GM21360 (cell line): ENCODE results near the gene MACROD1.
"Not testable (repeated sequence)": the region's sequence is repeated elsewhere in the genome, so short reads cannot be mapped to it uniquely, and the experiment has no call there.

Experiments
- ATAC-seq: cut with Tn5 transposase; IDR thresholded peaks from one replicate; pipeline ENCODE4 v1.9.1; 2021; ENCODE audit warnings: mild to moderate bottlenecking, moderate library complexity; ENCODE audit not compliant: unreplicated experiment

The MACROD1 gene

GRCh38 chr11:64185693-64186491, 20.0 kb upstream of the MACROD1 start, which contains the start of gene STIP1:
Gene STIP1 (plus strand): TSS chr11:64186171. CDS start chr11:64186262, 91 bp downstream.
- ATAC-seq, result peak; percentile 76

DNA sequence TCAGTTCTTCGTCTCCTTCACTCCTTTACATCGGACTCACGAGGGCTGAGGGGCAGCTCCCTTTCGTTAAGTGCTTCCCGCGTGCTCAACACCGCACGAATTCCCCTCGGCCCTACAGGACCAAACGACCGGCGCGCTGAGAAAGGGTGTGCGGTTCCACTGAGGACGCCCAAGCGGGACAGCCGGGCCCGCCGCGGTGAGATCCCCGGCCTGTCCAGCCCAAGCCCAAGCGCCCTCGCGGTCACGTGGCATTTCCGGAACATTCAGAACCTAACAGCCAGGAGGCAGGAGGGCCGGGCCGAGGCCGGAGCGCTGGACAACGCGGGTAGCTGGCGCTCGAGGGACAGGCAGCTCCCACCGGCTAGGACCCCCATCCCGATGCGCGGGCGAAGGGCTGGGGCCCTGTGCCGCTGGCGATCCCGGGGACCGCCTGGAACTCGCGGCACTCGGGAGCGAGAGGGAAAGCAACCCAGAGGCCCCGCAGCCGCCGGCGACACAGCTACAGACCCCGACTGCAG, 19.3 kb upstream of the MACROD1 start:
- peak; percentile 22 for ATAC-seq

- ATAC-seq, result no peak
Measured at GRCh38 chr11:64183890-64184289, 18.0 kb upstream of the MACROD1 start.

- no peak for ATAC-seq
Measured at GRCh38 chr11:64181506-64182411, 15.8 kb upstream of the MACROD1 start.

- no peak for ATAC-seq
Measured at GRCh38 chr11:64180891-64181290, 15.0 kb upstream of the MACROD1 start.

DNA sequence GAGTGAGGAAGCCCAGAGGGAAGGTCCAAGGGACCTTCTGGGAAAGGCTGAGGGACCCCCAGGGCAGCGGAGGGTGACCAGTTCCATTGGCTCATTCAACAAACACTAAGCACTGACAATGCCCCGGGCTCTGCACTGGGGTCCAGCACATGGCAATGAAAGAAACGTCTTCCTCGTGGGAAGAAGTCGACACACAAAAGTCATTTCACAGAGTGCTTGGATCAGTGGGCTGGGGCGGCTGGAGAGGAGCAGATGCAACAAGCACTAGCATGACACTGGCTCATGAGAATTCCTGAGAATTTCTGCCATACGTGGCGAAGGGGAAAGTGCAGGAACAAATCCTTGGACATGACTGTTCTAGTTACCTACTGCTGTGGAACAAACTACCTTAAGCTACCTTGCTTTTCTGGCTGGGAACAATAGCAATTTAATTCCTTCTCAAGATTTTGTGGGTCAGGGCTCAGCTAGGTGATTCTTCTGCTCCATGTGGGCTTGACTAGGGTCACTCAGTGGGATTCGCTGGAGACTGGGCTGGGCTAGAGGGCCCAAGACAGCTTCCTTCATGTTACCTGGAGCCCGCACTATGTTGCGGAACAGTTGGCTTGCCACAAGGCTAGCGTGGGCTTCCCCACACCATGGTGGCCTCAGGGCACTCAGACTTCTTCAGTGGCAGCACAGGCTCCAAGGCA, 13.2 kb upstream of the MACROD1 start:
- no peak for ATAC-seq

DNA sequence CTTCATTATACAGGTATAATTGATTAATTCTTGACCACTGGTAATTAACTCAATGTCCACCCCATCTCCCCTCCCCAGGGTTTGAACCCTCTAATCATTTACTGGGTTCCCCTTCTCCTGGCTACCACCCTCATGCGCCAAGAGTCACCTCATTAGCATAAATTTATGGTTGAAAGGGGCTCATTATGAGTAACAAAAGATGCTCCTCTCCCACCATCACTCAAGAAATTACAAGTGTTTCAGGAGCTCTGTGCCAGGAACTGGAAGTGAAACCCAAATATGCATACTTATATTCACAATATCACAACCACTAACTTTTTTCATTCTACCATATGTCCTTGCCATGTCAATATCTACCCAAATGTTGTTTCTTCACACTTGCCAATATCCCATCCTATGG, 12.3 kb upstream of the MACROD1 start:
- no peak for ATAC-seq

- no peak for ATAC-seq
Measured at GRCh38 chr11:64176751-64177150, 10.8 kb upstream of the MACROD1 start.

- no peak for ATAC-seq
Measured at GRCh38 chr11:64173616-64174355, 7.9 kb upstream of the MACROD1 start.

DNA sequence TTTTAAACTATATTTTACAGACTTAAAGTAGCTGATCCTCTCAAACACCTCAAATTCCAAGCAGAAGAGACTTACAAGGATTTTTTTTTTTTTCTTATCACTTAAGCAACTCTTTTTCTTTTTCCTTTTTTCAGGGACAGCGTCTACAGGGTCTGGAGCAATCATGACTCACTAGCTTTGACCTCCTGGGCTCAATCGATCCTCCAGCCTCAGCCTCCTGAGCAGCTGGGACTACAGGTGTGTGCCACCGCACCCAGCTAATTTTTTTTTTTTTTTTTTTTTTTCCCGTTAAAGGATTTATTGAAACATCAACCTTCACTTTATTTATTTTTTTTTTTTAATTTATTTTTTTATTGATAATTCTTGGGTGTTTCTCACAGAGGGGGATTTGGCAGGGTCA, 4.5 kb upstream of the MACROD1 start:
- ATAC-seq, result no peak

- peak; percentile 16 for ATAC-seq
Measured at GRCh38 chr11:64165481-64165841, 452 bp downstream of the MACROD1 start.

DNA sequence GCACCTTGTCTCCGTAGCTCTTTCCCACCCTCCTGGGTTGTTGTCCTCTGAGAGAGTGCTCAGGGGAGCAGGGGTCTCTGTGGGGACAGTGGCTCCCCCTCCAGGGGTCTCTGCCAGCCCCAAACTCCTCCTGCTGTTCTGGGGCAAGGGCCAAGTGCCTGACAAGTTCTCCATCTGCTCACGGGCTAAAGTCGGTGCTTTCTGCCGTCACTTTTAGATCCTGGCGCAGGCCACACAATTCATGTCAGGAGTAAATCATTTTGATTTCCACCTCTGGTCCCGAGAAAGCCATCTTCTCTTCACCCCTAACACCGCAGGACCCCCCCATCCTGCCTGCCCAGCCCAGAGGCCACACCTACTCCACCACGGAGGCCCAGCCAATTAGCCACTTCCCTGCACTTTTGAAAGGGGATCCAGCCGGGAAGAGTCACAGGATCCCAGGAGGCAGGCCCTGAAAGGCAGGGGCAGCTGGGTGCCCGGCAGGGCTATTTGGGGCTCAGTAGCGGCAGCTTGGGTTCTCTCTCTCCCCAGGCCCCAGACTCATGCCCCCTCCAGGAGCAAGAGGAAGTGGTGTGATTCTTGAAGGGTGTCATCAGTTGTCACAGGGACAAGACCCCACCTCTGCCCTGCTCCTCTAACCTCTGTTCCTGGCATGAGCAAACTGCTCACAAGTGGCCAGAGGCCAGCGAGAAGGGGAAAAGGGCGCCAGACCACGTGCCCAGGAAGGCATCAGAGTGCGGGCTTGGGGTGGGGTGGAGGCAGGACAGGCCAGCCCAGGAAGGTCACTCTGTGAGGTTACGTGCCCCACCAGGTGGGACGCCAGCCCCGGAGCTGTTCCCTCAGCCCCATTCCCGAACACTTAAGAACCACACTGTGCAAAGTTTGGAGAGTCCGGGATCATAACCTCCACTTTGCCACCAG, 1.3 kb downstream of the MACROD1 start:
- no peak for ATAC-seq

DNA sequence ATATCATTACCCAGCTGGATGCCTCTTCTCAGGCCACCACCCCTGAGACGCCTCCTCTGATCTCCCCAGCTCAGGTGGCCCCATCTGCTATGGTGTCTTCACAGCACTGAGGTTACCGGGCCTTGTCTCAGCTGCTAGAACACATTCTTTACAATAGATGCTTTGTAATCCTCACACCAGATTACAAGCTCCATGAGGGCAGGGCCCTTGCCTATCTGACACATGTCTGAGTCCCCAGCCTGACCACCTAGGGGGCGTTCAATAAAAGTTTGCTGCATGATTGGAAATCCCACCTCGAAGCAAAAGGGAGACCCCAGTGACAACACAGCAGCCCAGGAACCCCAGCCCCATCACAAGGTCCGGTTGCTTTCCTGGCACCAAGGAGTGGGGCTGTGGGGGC, 2.0 kb downstream of the MACROD1 start:
- no peak for ATAC-seq

DNA sequence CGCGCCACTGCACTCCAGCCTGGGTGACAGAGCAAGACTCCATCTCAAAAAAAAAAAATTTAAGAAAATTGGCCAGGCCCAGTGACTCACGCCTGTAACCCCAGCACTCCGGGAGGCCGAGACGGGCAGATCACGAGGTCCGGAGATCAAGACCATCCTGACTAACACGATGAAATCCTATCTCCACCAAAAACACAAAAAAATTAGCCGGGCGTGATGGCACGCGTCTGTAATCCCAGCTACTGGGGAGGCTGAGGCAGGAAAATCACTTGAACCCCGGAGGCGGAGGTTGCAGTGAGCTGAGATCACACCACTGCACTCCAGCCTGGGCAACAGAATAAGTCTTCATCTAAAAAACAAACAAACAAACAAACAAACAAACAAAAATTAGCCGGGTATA, 3.1 kb downstream of the MACROD1 start:
- ATAC-seq, result not testable (repeated sequence)

- ATAC-seq, result no peak
Measured at GRCh38 chr11:64161037-64161436, 4.9 kb downstream of the MACROD1 start.

DNA sequence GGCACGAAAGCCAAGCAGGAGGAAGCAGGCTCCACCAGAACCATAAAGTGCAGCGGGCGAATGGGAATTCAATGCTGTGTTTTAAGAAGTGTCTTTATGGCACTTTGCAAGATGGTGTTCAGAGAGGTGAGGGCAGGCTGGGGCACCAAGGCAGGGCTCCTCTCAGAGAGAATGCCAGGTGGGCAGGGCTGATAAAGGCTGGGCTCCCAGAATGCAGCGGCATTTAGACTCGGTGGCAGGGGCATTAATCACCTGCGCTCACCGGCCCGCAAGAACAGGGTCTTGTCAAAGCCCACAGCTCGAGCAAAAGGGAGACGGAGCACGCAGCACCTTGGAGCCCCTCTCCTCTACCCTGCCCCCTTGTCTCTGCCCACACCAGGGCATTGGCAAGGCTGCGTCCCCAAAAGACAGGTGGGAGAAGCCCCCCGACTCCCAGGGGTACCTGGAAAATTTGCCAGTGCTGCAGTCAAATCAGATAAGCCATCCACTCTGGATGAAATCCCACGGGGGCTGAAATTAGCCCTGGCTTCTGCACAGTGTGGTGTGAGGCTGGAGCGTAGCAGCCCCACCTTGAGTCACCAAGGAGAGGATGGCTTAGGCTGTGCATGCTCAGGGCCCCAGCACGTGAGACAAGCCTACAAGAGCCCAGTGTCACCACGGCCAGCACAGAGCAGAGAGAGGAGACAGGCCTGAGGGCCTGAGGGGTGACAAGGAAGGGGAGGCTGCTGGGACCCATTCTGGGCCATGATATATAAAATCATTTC, 8.1 kb downstream of the MACROD1 start:
- ATAC-seq, result no peak

GRCh38 chr11:64156235-64157011, 9.5 kb downstream of the MACROD1 start:
- no peak for ATAC-seq

DNA sequence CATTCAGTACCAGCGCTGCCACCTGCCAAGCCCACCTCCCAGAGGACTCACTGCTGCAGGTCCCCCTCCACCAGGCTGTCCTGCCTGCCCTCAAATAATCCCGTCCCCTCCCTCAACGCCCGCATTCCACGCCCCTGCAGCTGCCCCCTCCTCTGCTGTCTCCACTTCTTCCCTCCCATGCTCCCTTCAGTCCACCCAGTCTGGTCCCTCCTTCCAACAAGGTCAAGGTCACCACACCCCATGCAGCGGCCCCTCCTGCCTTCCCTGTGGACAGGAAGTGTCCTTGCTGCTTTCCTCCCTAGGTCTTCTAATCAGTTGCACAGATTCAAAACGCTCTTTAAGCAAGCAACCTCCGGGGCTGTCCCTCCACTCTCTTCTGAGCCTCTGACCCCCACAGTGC, 12.1 kb downstream of the MACROD1 start:
- ATAC-seq, result no peak
